GM12878 (cell line): ENCODE measurements around the gene CHD1L. TPM values are rescaled to one million over a fixed set of nuclear protein-coding genes. Genes with fewer than 3 reads are reported as not detected.

Source experiments
- ATAC-seq: fragments of 200-7000 bp; cut with Tn5 transposase; 3 replicates; pipeline ENCODE4 v1.9.1; 2020; ENCODE audit warnings: mild to moderate bottlenecking, moderate library complexity
- BruUV-seq: library from RNA; stranded (reverse); fragments of 400-500 nt; replicated peaks from 2 replicates; lab custom pipeline; 2021; lab: Mats Ljungman, UMichigan
- CTCF ChIA-PET: fragments of 300-600 bp; sonication (Branson Sonifier 250); formaldehyde crosslinking; extraction: SDS; loops from one replicate; lab custom pipeline; 2021; ENCODE audit warnings: inconsistent platforms; lab: Yijun Ruan, JAX
- POLR2A ChIA-PET: fragments of 350-600 bp; formaldehyde crosslinking; extraction: SDS; loops from one replicate; lab custom pipeline; 2021; ENCODE audit warnings: inconsistent platforms; lab: Charles Lee
- RAD21 ChIA-PET: fragments of 300-600 bp; sonication (Branson Sonifier 250); formaldehyde crosslinking; loops from one replicate; lab custom pipeline; 2023; ENCODE audit warnings: antibody characterized with exemption; ENCODE audit not compliant: unreplicated experiment; lab: Charles Lee
- SMC1A ChIA-PET: fragments of 300-600 bp; sonication (Branson Sonifier 250); formaldehyde crosslinking; loops from one replicate; lab custom pipeline; 2023; ENCODE audit not compliant: unreplicated experiment, uncharacterized antibody; lab: Charles Lee
- DNase-seq: peaks from one replicate; pipeline ENCODE4 v3.0.0-alpha.2; 2011; ENCODE audit warnings: low read depth, low spot score
- FAIRE-seq: peaks from 3 replicates; lab custom pipeline; 2011; peaks lifted over from hg19 to GRCh38; lab: Jason Lieb, UNC
- H2AFZ ChIP-seq: 2 replicates; pipeline ENCODE4 v1.6.0; 2011; ENCODE audit warnings: low read depth, low read length, control low read depth; ENCODE audit not compliant: control insufficient read depth
- H3K27ac ChIP-seq: 2 replicates; pipeline ENCODE4 v1.5.1; 2011; ENCODE audit warnings: control low read depth; ENCODE audit not compliant: control insufficient read depth, insufficient read depth
- H3K27me3 ChIP-seq, 2 experiments: replicated peaks in 1 of 2; 2 replicates each; pipeline versions ENCODE4 v1.6.0 to v1.6.1; 2011; ENCODE audit warnings: low read length in 1 of 2; ENCODE audit not compliant: control insufficient read depth in 2 of 2, insufficient read depth in 2 of 2
- H3K36me3 ChIP-seq, 2 experiments: 2 replicates each; pipeline ENCODE4 v1.5.1; 2011; ENCODE audit warnings: low read length in 1 of 2; ENCODE audit not compliant: control insufficient read depth in 2 of 2, insufficient read depth in 2 of 2
- H3K4me1 ChIP-seq: 2 replicates; pipeline ENCODE4 v1.6.1; 2011; ENCODE audit warnings: mild to moderate bottlenecking, low read length, moderate library complexity, mixed read lengths; ENCODE audit not compliant: control insufficient read depth, insufficient read depth
- H3K4me2 ChIP-seq: 2 replicates; pipeline ENCODE4 v1.6.0; 2011; ENCODE audit warnings: control low read depth; ENCODE audit not compliant: control insufficient read depth, insufficient read depth
- H3K4me3 ChIP-seq: fragments of 200-600 bp; sonication (generic); 2 replicates; pipeline ENCODE4 v1.5.1; 2016
- H3K79me2 ChIP-seq: 2 replicates; pipeline ENCODE4 v1.6.0; 2011; ENCODE audit warnings: low read length; ENCODE audit not compliant: control insufficient read depth, insufficient read depth
- H3K9ac ChIP-seq: 2 replicates; pipeline ENCODE4 v1.8.0; 2011; ENCODE audit warnings: low read length, control low read depth, mixed read lengths; ENCODE audit not compliant: control insufficient read depth, insufficient read depth
- H3K9me3 ChIP-seq: replicated peaks from 3 replicates; pipeline ENCODE4 v1.5.1; 2011; ENCODE audit warnings: mild to moderate bottlenecking, low read length; ENCODE audit not compliant: control insufficient read depth, insufficient read depth
- H4K20me1 ChIP-seq: 2 replicates; pipeline ENCODE4 v1.6.0; 2011; ENCODE audit not compliant: control insufficient read depth, insufficient read depth
- DPF2 ChIP-seq: fragments of 450-650 bp; IDR thresholded peaks from 2 replicates; pipeline ENCODE4 v1.6.1; 2017; ENCODE audit warnings: mild to moderate bottlenecking
- ELK1 ChIP-seq: IDR thresholded peaks from 2 replicates; pipeline ENCODE4 v1.6.1; 2012; ENCODE audit warnings: low read depth, low read length, improper control_type of control experiment
- EP300 ChIP-seq, 2 experiments: fragments of 150-350 bp in 1 of 2; IDR thresholded peaks; 2 replicates each; pipeline ENCODE4 v1.6.1; 2011 to 2012; ENCODE audit warnings: low read depth in 2 of 2, low read length in 2 of 2, borderline replicate concordance in 1 of 2, improper control_type of control experiment in 1 of 2, inconsistent platforms in 1 of 2; ENCODE audit not compliant: control insufficient read depth in 1 of 2
- FOS ChIP-seq: IDR thresholded peaks from 3 replicates; pipeline ENCODE4 v1.6.1; 2011; ENCODE audit warnings: borderline replicate concordance; ENCODE audit not compliant: insufficient read length; ENCODE audit errors: extremely low read depth
- HCFC1 ChIP-seq: fragments of 150-350 bp; IDR thresholded peaks from 2 replicates; pipeline ENCODE4 v1.6.1; 2014; ENCODE audit warnings: low read length
- NFYB ChIP-seq: IDR thresholded peaks from 2 replicates; pipeline ENCODE4 v1.6.1; 2011; ENCODE audit warnings: low read depth, mild to moderate bottlenecking, low read length, improper control_type of control experiment, moderate library complexity; ENCODE audit not compliant: insufficient read depth
- RUNX3 ChIP-seq: IDR thresholded peaks from 2 replicates; pipeline ENCODE4 v1.6.1; 2012; ENCODE audit warnings: low read length, inconsistent platforms
- SMARCA5 ChIP-seq: fragments of 450-650 bp; IDR thresholded peaks from 2 replicates; pipeline ENCODE4 v1.6.1; 2017; ENCODE audit warnings: mild to moderate bottlenecking
- TARDBP ChIP-seq: IDR thresholded peaks from 2 replicates; pipeline ENCODE4 v1.6.1; 2016; ENCODE audit warnings: borderline replicate concordance
- ZNF622 ChIP-seq: fragments of 450-650 bp; IDR thresholded peaks from 2 replicates; pipeline ENCODE4 v1.6.1; 2017; ENCODE audit warnings: mild to moderate bottlenecking, inconsistent platforms
- WGBS: methylation state at CpG from one replicate; pipeline ENCODE4 v1.1.6; 2016; ENCODE audit warnings: low lambda C conversion rate; ENCODE audit not compliant: insufficient replicate concordance, insufficient coverage; ENCODE audit errors: missing lambda C conversion rate; 5-methylcytosine and 5-hydroxymethylcytosine counted together
- in situ Hi-C: fragments of 300-500 bp; cut with MboI; formaldehyde crosslinking; loops from 9 replicates; pipeline ENCODE4 v1.14.3; 2018; ENCODE audit warnings: mixed read lengths
- intact Hi-C: fragments of 100-400 bp; cut with micrococcal nuclease; formaldehyde crosslinking; loops from one replicate; pipeline ENCODE4 v1.14.2; 2022; ENCODE audit not compliant: unreplicated experiment
- polyA plus RNA-seq, 11 experiments: library from polyadenylated mRNA; depleted of rRNA in 4 of 11; unstranded in 6 of 11; stranded (reverse) in 5 of 11; fragments of >200 nt; fragmentation: Nextera tagmentation in 4 of 11; fragmentation: Illumina TruSeq in 1 of 11; extraction: Ambion mirVana in 4 of 11; extraction: Trizol in 1 of 11; gene quantifications; 1 replicate in 1 of 11; 2 replicates in 10 of 11; pipeline versions ENCODE4 v1.2.1 to v1.2.3, GENCODE V29; 2011 to 2016; ENCODE audit warnings: inconsistent platforms in 2 of 11, missing spikeins in 2 of 11, low read depth in 1 of 11
- total RNA-seq, 4 experiments: library from RNA; depleted of rRNA in 3 of 4; stranded (reverse); fragments of >200 nt in 3 of 4; fragmentation: Illumina TruSeq in 1 of 4; extraction: Trizol in 1 of 4; gene quantifications; 2 replicates each; pipeline versions ENCODE4 v1.2.1 to v1.2.3, GENCODE V29; 2013 to 2021
- TF ChIP-seq, protein P1 (sequence below): fragments of 150-350 bp; IDR thresholded peaks from 2 replicates; pipeline ENCODE4 v1.6.1; 2016; ENCODE audit warnings: low read depth, low read length
- TF ChIP-seq, protein P2 (sequence below): fragments of 450-650 bp; formaldehyde crosslinking; IDR thresholded peaks from 2 replicates; pipeline ENCODE4 v1.4.0; 2020; ENCODE audit warnings: mild to moderate bottlenecking, moderate library complexity
- TF ChIP-seq, protein P3 (sequence below): fragments of 150-350 bp; IDR thresholded peaks from 2 replicates; pipeline ENCODE4 v1.6.1; 2014; ENCODE audit warnings: mild to moderate bottlenecking, low read depth, low read length
- TF ChIP-seq, protein P4 (sequence below): IDR thresholded peaks from 2 replicates; pipeline ENCODE4 v1.6.1; 2012; ENCODE audit warnings: low read depth, low read length, improper control_type of control experiment

Gene CHD1L
- total and polyA plus RNA-seq, 10 of the 15 experiments (the other 5 are each of a cell fraction or from before 2014, with no cell fraction given): 21.2 to 54.2 (median 44.5) TPM

- no peaks in the 10 kb centered on the region for H3K27me3 ChIP-seq
- ChIA-PET SMC1A (interaction anchor here (0.6 kb wide), 1 partner anchor 52 kb away, joined by 3 read pairs; no protein-coding TSS in a partner anchor), RAD21 (no interaction called here), POLR2A (no interaction called here), CTCF (no interaction called here)
- no peaks in the 10 kb centered on the region for H4K20me1 ChIP-seq
- WGBS: 94% methylated on average over 2 of the region's 2 CpGs
- H3K4me1 ChIP-seq: no peaks in the 10 kb centered on the region
- no peak overlapping the region for H3K4me3 ChIP-seq
- intact Hi-C loops (no loop called here), in situ Hi-C loops (no loop called here)
- no peak overlapping the region for H3K27ac ChIP-seq
- H3K4me2 ChIP-seq: no peak overlapping the region
- H3K79me2 ChIP-seq: no peaks in the 10 kb centered on the region
- no peak for ATAC-seq
- no peaks in the 10 kb centered on the region for H3K9me3 ChIP-seq
- no peak overlapping the region for H3K9ac ChIP-seq
- DNase-seq: no peak
- H3K36me3 ChIP-seq: no peaks in the 10 kb centered on the region
- BruUV-seq: no TSS peak
- FAIRE-seq: peak; percentile 49
- no peak overlapping the region for H2AFZ ChIP-seq
- TF ChIP-seq HCFC1 (no peak), SMARCA5 (no peak), NFYB (no peak), FOS (no peak), DPF2 (no peak), ELK1 (no peak), ZNF622 (no peak), TARDBP (no peak), RUNX3 (no peak), EP300 (IDR thresholded peaks at IDR 0.05; ENCODE audit: borderline replicate concordance in 1 of 2, control insufficient read depth in 1 of 2, low read depth in 2 of 2, low read length in 2 of 2) (no peak)
- TF ChIP-seq, protein P1, sequence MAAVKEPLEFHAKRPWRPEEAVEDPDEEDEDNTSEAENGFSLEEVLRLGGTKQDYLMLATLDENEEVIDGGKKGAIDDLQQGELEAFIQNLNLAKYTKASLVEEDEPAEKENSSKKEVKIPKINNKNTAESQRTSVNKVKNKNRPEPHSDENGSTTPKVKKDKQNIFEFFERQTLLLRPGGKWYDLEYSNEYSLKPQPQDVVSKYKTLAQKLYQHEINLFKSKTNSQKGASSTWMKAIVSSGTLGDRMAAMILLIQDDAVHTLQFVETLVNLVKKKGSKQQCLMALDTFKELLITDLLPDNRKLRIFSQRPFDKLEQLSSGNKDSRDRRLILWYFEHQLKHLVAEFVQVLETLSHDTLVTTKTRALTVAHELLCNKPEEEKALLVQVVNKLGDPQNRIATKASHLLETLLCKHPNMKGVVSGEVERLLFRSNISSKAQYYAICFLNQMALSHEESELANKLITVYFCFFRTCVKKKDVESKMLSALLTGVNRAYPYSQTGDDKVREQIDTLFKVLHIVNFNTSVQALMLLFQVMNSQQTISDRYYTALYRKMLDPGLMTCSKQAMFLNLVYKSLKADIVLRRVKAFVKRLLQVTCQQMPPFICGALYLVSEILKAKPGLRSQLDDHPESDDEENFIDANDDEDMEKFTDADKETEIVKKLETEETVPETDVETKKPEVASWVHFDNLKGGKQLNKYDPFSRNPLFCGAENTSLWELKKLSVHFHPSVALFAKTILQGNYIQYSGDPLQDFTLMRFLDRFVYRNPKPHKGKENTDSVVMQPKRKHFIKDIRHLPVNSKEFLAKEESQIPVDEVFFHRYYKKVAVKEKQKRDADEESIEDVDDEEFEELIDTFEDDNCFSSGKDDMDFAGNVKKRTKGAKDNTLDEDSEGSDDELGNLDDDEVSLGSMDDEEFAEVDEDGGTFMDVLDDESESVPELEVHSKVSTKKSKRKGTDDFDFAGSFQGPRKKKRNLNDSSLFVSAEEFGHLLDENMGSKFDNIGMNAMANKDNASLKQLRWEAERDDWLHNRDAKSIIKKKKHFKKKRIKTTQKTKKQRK: no peak
- TF ChIP-seq, protein P2, sequence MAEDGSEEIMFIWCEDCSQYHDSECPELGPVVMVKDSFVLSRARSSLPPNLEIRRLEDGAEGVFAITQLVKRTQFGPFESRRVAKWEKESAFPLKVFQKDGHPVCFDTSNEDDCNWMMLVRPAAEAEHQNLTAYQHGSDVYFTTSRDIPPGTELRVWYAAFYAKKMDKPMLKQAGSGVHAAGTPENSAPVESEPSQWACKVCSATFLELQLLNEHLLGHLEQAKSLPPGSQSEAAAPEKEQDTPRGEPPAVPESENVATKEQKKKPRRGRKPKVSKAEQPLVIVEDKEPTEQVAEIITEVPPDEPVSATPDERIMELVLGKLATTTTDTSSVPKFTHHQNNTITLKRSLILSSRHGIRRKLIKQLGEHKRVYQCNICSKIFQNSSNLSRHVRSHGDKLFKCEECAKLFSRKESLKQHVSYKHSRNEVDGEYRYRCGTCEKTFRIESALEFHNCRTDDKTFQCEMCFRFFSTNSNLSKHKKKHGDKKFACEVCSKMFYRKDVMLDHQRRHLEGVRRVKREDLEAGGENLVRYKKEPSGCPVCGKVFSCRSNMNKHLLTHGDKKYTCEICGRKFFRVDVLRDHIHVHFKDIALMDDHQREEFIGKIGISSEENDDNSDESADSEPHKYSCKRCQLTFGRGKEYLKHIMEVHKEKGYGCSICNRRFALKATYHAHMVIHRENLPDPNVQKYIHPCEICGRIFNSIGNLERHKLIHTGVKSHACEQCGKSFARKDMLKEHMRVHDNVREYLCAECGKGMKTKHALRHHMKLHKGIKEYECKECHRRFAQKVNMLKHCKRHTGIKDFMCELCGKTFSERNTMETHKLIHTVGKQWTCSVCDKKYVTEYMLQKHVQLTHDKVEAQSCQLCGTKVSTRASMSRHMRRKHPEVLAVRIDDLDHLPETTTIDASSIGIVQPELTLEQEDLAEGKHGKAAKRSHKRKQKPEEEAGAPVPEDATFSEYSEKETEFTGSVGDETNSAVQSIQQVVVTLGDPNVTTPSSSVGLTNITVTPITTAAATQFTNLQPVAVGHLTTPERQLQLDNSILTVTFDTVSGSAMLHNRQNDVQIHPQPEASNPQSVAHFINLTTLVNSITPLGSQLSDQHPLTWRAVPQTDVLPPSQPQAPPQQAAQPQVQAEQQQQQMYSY: no peak
- TF ChIP-seq, protein P3, sequence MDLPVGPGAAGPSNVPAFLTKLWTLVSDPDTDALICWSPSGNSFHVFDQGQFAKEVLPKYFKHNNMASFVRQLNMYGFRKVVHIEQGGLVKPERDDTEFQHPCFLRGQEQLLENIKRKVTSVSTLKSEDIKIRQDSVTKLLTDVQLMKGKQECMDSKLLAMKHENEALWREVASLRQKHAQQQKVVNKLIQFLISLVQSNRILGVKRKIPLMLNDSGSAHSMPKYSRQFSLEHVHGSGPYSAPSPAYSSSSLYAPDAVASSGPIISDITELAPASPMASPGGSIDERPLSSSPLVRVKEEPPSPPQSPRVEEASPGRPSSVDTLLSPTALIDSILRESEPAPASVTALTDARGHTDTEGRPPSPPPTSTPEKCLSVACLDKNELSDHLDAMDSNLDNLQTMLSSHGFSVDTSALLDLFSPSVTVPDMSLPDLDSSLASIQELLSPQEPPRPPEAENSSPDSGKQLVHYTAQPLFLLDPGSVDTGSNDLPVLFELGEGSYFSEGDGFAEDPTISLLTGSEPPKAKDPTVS: no peak
- TF ChIP-seq, protein P4, sequence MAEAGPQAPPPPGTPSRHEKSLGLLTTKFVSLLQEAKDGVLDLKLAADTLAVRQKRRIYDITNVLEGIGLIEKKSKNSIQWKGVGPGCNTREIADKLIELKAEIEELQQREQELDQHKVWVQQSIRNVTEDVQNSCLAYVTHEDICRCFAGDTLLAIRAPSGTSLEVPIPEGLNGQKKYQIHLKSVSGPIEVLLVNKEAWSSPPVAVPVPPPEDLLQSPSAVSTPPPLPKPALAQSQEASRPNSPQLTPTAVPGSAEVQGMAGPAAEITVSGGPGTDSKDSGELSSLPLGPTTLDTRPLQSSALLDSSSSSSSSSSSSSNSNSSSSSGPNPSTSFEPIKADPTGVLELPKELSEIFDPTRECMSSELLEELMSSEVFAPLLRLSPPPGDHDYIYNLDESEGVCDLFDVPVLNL: no peak
These were observed 30.9 kb upstream of the CHD1L start for GRCh38 chr1:147211577-147211976.
